ENCODE results near the gene SLC6A5.

- TF ChIP-seq, protein P1, sequence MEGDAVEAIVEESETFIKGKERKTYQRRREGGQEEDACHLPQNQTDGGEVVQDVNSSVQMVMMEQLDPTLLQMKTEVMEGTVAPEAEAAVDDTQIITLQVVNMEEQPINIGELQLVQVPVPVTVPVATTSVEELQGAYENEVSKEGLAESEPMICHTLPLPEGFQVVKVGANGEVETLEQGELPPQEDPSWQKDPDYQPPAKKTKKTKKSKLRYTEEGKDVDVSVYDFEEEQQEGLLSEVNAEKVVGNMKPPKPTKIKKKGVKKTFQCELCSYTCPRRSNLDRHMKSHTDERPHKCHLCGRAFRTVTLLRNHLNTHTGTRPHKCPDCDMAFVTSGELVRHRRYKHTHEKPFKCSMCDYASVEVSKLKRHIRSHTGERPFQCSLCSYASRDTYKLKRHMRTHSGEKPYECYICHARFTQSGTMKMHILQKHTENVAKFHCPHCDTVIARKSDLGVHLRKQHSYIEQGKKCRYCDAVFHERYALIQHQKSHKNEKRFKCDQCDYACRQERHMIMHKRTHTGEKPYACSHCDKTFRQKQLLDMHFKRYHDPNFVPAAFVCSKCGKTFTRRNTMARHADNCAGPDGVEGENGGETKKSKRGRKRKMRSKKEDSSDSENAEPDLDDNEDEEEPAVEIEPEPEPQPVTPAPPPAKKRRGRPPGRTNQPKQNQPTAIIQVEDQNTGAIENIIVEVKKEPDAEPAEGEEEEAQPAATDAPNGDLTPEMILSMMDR (IDR thresholded peaks at IDR 0.05) = no peak
- TF ChIP-seq POLR2A (IDR thresholded peaks at IDR 0.05) (no peak), POLR2AphosphoS5 (IDR thresholded peaks at IDR 0.05) (no peak)
These were observed 575 bp downstream of the SLC6A5 start for GRCh38 chr11:20600020-20600346.
